ENCODE data around the gene DNPEP.

DNA sequence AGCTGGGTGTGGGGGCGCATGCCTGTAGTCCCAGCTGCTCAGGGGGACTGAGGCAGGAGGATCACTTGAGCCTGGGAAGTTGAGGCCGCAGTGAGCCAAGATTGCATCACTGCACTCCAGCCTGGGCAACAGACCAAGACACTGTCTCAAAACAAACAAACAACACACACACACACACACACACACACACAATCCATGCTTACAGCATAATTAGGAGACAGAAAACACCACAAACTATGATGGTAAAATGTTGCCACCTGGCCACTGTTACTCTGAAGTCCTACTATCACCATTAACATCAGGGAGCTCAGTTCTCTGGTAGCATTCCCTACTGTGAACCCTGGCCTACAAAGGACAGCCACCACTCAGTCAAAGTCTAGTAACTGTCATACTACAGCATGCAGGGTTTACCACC is 18.3 kb downstream of the DNPEP start:
- no peak for TF ChIP-seq POLR2AphosphoS5 (IDR thresholded peaks at IDR 0.05)
- no peak for TF ChIP-seq POLR2A (IDR thresholded peaks at IDR 0.05; ENCODE audit: low read depth)

All from esophagus muscularis mucosa (tissue), 2 donors.